ENCODE results near the gene RNF133.
"Not testable (repeated sequence)": the region's sequence is repeated elsewhere in the genome, so short reads cannot be mapped to it uniquely, and the experiment has no call there.

The RNF133 gene

GRCh38 chr7:122679813-122680212 is 19.1 kb downstream of the RNF133 start:
- TF ChIP-seq, protein P1, sequence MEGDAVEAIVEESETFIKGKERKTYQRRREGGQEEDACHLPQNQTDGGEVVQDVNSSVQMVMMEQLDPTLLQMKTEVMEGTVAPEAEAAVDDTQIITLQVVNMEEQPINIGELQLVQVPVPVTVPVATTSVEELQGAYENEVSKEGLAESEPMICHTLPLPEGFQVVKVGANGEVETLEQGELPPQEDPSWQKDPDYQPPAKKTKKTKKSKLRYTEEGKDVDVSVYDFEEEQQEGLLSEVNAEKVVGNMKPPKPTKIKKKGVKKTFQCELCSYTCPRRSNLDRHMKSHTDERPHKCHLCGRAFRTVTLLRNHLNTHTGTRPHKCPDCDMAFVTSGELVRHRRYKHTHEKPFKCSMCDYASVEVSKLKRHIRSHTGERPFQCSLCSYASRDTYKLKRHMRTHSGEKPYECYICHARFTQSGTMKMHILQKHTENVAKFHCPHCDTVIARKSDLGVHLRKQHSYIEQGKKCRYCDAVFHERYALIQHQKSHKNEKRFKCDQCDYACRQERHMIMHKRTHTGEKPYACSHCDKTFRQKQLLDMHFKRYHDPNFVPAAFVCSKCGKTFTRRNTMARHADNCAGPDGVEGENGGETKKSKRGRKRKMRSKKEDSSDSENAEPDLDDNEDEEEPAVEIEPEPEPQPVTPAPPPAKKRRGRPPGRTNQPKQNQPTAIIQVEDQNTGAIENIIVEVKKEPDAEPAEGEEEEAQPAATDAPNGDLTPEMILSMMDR (IDR thresholded peaks at IDR 0.05), result no peak
- DNase-seq (ENCODE audit: low spot score), result no peak
- no peak overlapping the region for H3K27ac ChIP-seq
- no peak overlapping the region for H3K4me3 ChIP-seq

DNA sequence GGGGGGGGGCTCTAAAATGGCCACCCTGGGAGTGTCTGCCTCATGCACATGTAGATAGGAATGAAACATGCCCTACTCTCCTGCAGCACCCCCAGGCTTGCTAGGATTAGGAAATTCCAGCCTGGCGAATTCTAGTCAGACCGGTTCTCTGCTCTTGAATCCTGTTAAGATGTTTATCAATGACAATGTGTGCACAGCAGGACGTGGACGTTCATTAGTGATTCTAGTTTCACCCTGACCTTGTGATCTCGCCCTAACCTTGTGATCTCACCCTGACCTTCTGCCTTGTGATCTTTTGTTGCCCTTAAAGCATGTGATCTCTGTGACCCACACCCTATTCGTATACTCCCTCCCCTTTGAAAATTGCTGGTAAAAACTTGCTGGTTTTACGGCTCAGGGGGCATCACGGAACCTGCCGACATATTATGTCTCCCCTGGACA is 19.6 kb downstream of the RNF133 start:
- not testable (repeated sequence) for H3K27ac ChIP-seq; DNase-seq (ENCODE audit: low spot score); H3K4me3 ChIP-seq

DNA sequence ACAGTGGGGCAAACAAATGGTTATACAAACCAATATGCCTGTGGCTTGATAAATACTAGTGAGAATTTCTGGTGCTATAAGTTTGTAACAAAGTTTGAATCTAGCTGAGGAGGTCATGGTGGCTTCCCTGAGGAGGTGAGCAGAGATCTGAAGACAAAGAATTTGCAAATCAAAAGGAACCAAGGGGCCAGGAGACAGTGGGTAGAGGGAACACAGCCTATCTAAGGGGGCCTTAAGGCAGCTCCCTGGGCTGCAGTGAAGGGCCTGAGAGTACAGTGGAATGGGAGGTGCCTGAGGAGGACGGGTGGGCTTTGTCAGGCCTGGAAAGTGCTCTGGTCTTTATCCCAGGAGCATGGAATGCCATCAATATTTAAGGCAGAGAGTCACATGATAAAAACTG is 21.8 kb downstream of the RNF133 start:
- DNase-seq (ENCODE audit: low spot score), result no peak
- no peak overlapping the region for H3K27ac ChIP-seq
- H3K4me3 ChIP-seq, result no peak overlapping the region
- TF ChIP-seq, protein P1 (IDR thresholded peaks at IDR 0.05), result no peak

- TF ChIP-seq, protein P1 (IDR thresholded peaks at IDR 0.05), result no peak
- H3K4me3 ChIP-seq, result no peak overlapping the region
- no peak for DNase-seq (ENCODE audit: low spot score)
- no peak overlapping the region for H3K27ac ChIP-seq
Measured at GRCh38 chr7:122676466-122676865, 22.5 kb downstream of the RNF133 start.

- TF ChIP-seq, protein P1 (IDR thresholded peaks at IDR 0.05), result no peak
- Histone ChIP-seq H3K4me3 (no peak overlapping the region), H3K27ac (no peak overlapping the region)
- DNase-seq (ENCODE audit: low spot score), result no peak
Measured at GRCh38 chr7:122675621-122676020, 23.3 kb downstream of the RNF133 start.

- no peak for DNase-seq (ENCODE audit: low spot score)
Measured at GRCh38 chr7:122675011-122675410, 23.9 kb downstream of the RNF133 start.

GRCh38 chr7:122674502-122674901 is 24.4 kb downstream of the RNF133 start:
- TF ChIP-seq, protein P1 (IDR thresholded peaks at IDR 0.05), result no peak
- no peak overlapping the region for H3K4me3 ChIP-seq
- no peak for DNase-seq (ENCODE audit: low spot score)
- H3K27ac ChIP-seq, result no peak overlapping the region

More at GRCh38 chr7:122675011-122675410, 23.9 kb downstream of the RNF133 start:
- TF ChIP-seq, protein P1 (IDR thresholded peaks at IDR 0.05), result no peak
- peak overlapping the region; percentile 31 for H3K4me3 ChIP-seq
- peak overlapping the region in 1 of 2 donors; percentile 28 for H3K27ac ChIP-seq

GRCh38 chr7:122673951-122674350 is 25.0 kb downstream of the RNF133 start:
- Histone ChIP-seq H3K27ac (no peak overlapping the region), H3K4me3 (no peak overlapping the region)
- DNase-seq (ENCODE audit: low spot score), result no peak
- TF ChIP-seq, protein P1 (IDR thresholded peaks at IDR 0.05), result no peak

All from coronary artery (tissue), 2 donors.